Activated CD4-positive, alpha-beta T cell treated with anti-CD3 and anti-CD28 coated beads, Interleukin-2, amount 50 U/mL, for 1 hour (primary cell): ENCODE measurements around the gene KRT75.

Experiments used
- DNase-seq: peaks from one replicate; pipeline ENCODE4 v3.0.0-alpha.2; 2020

KRT75 gene

DNA sequence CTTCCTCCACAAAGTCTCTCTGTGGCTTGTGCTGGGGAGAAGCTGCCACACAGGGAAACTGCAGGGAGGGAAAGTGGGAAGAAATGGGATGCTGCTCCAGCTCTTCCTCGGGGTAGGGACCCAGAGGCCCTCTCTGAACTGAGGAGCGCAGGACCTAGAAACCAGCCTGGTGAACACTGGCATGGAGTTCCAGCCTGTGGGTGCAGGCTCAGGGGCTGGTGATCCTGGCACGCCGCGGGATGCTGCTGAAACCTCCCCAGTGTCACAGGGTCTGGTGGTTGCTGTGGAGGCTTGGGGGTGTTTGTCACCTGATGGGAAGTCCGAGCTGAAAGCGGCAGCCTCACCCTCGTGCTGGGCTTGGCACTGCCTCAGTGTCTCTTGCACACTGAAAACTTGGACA is 5.2 kb upstream of the KRT75 start:
- DNase-seq, result no peak

DNA sequence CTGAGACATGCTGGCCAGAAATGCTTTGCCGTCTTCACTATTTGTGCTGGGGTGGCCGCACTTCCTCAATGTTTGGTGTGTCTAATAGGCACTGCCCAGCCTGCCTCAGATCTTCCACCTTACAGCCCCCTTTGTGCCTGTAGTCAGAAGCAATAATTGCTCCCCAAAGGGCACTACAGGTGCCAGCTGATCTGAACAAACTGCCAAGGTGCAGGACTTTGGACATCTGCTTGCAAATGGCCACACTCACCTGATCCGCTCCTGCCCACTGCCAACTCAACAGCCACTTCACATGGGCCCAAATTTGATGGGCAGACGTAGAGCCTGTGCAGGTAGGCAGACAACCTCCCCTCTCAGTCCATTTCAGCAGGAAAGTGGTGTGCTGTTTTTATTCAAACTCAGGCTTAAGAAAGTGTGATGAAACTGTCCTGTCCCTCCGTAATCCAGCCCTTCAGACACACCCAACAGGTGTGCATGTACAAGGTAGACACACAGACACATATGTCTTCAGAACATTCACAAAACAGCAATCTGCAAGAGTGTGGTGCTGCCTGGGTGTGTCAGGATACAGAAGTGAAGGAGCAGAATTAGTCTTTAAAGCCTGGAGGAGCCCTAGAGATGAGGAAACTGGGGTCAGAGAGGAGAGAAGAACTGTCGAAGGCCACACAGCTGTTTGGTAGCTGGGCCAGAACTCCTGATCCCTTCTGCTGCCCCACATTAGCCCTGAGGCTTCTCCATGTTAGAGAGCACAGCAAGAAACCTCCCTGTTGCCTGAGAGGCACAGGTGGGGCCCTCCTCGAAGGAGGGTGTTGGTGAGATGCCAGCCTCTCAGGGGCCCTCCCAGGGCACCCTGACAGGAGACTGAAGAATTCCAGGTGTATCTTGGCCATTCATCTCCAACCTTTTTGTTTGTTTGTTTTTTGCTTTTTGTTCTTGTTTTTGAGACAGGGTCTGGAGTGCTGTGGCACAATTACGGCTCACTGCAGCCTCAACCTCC is 4.4 kb upstream of the KRT75 start:
- no peak for DNase-seq

GRCh38 chr12:52437508-52437907 is 3.3 kb upstream of the KRT75 start:
- DNase-seq, result no peak

DNA sequence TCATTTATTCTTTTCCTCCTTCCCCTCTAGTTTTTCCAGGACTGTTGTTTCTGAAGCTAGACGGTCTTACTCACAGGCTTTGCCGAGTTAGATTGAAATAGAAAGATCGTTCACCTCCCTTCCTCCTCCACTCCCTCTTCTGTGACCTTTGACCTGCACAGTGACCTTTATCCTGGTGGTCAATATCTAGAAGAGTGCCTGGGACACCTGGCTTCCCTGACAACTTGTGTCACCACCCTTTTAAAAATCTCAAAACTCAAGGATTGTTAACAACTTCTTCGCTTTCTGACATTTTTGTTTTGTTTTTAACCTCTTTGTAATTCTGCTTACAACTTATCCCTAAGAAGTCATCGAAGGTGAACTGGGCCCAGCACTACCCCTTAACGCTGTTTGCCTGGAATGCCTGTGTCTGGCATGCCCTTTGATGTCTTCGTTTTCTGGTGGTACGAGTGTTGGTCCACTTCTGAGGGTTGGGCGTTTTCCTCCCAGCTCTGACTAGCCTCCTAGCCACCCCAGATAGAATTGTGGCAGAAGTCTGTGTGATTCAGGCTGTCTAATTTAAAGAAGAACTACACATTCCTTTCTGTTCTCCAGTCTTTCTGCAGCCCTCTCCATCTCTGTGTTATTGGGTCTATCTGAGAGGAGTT is 2.8 kb upstream of the KRT75 start:
- no peak for DNase-seq

- DNase-seq, result no peak
These were observed 2.0 kb upstream of the KRT75 start for GRCh38 chr12:52436000-52436827.

GRCh38 chr12:52435659-52435999 is 1.5 kb upstream of the KRT75 start:
- no peak for DNase-seq

GRCh38 chr12:52434760-52435530 is 774 bp upstream of the KRT75 start:
- no peak for DNase-seq

- no peak for DNase-seq
These were observed 580 bp downstream of the KRT75 start for GRCh38 chr12:52433501-52434080.

DNA sequence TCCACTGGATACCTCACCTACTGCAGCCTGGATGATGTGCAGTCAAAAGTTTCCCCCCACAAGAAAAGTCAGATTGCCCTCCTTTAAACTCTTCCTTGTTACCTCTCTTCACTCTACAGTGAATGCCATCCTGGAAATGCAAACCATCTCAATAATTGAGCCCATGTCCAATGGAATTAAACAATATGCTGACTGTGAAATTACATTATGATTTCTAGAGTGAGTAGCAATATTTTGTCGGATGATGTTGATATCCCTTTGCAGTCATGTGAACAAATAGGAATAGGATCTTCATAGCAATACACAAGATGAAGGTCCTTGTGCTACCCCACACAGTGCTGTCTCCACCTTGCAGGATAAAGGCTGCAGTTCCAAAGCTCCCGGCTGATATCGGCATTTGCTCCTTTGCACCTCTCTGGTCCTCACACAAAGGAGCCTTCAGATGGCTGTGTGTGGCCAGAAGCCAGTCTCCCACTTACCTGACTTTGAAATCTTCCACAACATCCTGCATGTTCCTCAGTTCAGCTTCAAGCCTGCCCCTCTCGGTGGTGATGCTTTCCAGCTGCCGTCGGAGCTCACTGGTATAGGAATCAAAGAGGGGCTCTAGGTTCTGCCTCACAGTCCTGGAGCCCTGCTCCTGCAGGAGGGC is 1.5 kb downstream of the KRT75 start:
- no peak for DNase-seq

GRCh38 chr12:52428121-52428520 is 6.0 kb downstream of the KRT75 start:
- DNase-seq, result no peak

- DNase-seq, result no peak
These were observed 7.1 kb downstream of the KRT75 start for GRCh38 chr12:52427083-52427482.

DNA sequence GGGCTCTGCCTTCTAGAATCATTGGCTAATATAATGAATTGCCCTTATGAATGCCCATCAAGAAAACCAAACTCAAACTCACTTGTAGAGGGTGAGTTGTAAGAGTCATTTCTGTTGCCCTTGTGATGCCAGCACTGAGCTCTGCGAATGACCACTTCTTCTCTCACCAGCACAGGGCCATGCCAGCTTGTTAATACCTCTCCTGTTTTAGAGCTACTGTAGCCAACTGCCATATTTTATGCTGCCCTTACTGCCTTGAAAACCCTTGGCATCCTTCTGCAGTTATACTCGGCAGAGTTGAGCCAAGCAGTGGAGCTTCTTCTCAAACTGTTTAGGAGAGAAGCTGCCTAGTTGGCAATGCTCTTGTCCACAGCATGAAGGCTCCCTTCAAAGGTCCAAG is 8.1 kb downstream of the KRT75 start:
- no peak for DNase-seq

DNA sequence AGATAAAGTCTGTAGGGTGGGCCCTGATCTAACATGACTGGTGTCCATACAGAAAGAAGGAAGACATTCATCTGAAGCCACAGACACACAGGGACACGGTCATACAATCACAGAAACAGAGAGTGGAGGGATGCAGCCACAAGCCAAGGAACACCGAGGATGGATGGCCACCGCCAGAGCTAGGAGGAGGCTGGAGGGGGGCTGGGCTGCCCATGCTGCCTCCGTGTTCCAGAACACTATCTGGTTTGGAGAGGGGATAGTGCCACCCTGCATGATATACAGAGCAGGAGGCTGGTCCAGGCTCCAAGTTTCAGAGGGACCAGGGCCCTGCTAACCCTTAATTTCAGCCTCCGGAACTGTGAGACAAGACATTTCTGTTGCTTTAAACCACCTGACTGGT is 8.7 kb downstream of the KRT75 start:
- DNase-seq, result no peak

GRCh38 chr12:52423661-52424500 is 10.3 kb downstream of the KRT75 start:
- no peak for DNase-seq

DNA sequence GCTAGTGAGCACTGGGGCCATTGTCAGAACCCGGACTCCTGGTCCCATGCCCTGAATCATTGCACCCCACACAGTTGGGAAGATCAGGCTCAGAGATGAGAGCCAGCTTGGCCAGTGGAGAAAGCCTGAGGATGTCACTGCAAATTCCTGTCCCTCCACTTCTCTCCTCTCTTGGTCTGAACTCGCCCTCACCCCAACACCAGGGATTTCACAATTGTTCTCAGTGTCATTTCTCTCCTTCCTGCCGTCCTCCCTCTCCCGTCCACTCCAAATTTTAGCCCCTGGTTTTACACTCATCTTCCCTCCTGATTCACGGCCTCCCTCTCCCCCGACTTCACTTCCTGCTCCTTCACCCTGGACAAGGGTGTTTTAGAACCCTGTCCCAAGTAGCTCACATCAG is 11.1 kb downstream of the KRT75 start:
- no peak for DNase-seq

DNA sequence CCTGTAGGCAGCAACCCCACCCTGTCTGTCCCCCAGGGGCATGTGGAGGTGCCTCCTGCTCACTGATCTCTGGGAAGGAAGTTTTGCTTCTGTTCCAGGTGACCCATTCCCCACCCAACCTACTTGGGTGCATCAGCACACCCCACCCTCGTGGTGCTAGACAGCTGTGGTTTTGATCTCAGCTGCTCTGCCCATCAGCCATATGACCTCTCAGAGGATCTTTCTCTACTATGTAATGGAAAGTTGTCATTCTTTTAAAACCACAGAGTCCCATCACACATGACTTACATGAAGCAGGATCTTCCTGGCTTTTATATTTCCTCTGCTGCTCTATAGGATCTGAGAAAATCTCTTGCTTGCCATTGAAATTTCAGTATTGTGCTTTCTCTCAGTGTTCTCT is 14.5 kb downstream of the KRT75 start:
- DNase-seq, result no peak

GRCh38 chr12:52418576-52419110 is 15.5 kb downstream of the KRT75 start:
- no peak for DNase-seq

GRCh38 chr12:52417740-52418139 is 16.4 kb downstream of the KRT75 start:
- DNase-seq, result no peak

GRCh38 chr12:52416795-52417194 is 17.4 kb downstream of the KRT75 start:
- DNase-seq, result no peak
